HG02943 (cell line): ENCODE results near the gene ARRDC3.
"Not testable (repeated sequence)": the region's sequence is repeated elsewhere in the genome, so short reads cannot be mapped to it uniquely, and the experiment has no call there.

Experiments used
- ATAC-seq: cut with Tn5 transposase; IDR thresholded peaks from one replicate; pipeline ENCODE4 v1.9.1; 2021; ENCODE audit warnings: mild to moderate bottlenecking, low read depth, moderate library complexity; ENCODE audit not compliant: unreplicated experiment

The ARRDC3 gene

GRCh38 chr5:91385596-91385995 lies 2.5 kb upstream of the ARRDC3 start:
- not testable (repeated sequence) for ATAC-seq

GRCh38 chr5:91384671-91385430 lies 1.7 kb upstream of the ARRDC3 start:
- peak; percentile 11 for ATAC-seq

- ATAC-seq: no peak
Measured at GRCh38 chr5:91383956-91384300, 811 bp upstream of the ARRDC3 start.

- ATAC-seq: no peak
Measured at GRCh38 chr5:91382530-91383026, 539 bp downstream of the ARRDC3 start.

- peak; percentile 15 for ATAC-seq
Measured at GRCh38 chr5:91381774-91382359, 1.2 kb downstream of the ARRDC3 start.

- no peak for ATAC-seq
Measured at GRCh38 chr5:91381239-91381773, 1.8 kb downstream of the ARRDC3 start.

- peak; percentile 43 for ATAC-seq
Measured at GRCh38 chr5:91380491-91381238, 2.5 kb downstream of the ARRDC3 start.

- peak; percentile 43 for ATAC-seq
Measured at GRCh38 chr5:91379914-91380490, 3.1 kb downstream of the ARRDC3 start.

- ATAC-seq: no peak
Measured at GRCh38 chr5:91379246-91379913, 3.7 kb downstream of the ARRDC3 start.

GRCh38 chr5:91378752-91379211 lies 4.3 kb downstream of the ARRDC3 start:
- ATAC-seq: no peak

GRCh38 chr5:91374893-91375520 lies 8.1 kb downstream of the ARRDC3 start:
- no peak for ATAC-seq

- ATAC-seq: no peak
Measured at GRCh38 chr5:91373600-91373999, 9.5 kb downstream of the ARRDC3 start.

GRCh38 chr5:91373006-91373405 lies 10.1 kb downstream of the ARRDC3 start:
- ATAC-seq: no peak

GRCh38 chr5:91369480-91369879 lies 13.6 kb downstream of the ARRDC3 start:
- no peak for ATAC-seq

- ATAC-seq: no peak
Measured at GRCh38 chr5:91367908-91368648, 15.0 kb downstream of the ARRDC3 start.

GRCh38 chr5:91367344-91367743 lies 15.8 kb downstream of the ARRDC3 start:
- ATAC-seq: no peak

GRCh38 chr5:91366551-91366950 lies 16.6 kb downstream of the ARRDC3 start:
- ATAC-seq: no peak

GRCh38 chr5:91365498-91365897 lies 17.6 kb downstream of the ARRDC3 start:
- no peak for ATAC-seq

- no peak for ATAC-seq
Measured at GRCh38 chr5:91362935-91363334, 20.2 kb downstream of the ARRDC3 start.
